Skeletal muscle satellite cell (primary cell): Measurements from ENCODE around the gene GABARAPL2.

ENCODE experiments used
- H3K27me3 ChIP-seq: 2 replicates; pipeline ENCODE4 v1.7.0; 2013; ENCODE audit warnings: low read length; ENCODE audit not compliant: control insufficient read depth, insufficient read depth
- H3K36me3 ChIP-seq: 2 replicates; pipeline ENCODE4 v1.7.0; 2013; ENCODE audit warnings: mild to moderate bottlenecking, control low read depth, low read length; ENCODE audit not compliant: insufficient read depth
- H3K4me1 ChIP-seq: 2 replicates; pipeline ENCODE4 v1.7.0; 2013; ENCODE audit warnings: low read length; ENCODE audit not compliant: control insufficient read depth, insufficient read depth
- H3K4me2 ChIP-seq: 2 replicates; pipeline ENCODE4 v1.7.0; 2013; ENCODE audit warnings: mild to moderate bottlenecking, low read length
- H3K4me3 ChIP-seq: 2 replicates; pipeline ENCODE4 v1.7.0; 2013; ENCODE audit warnings: low read length
- H3K9ac ChIP-seq: 2 replicates; pipeline ENCODE4 v1.7.0; 2013; ENCODE audit warnings: mild to moderate bottlenecking, low read depth, low read length, moderate library complexity
- H3K9me3 ChIP-seq: replicated peaks from 2 replicates; pipeline ENCODE4 v1.7.0; 2013; ENCODE audit warnings: mild to moderate bottlenecking, control low read depth, low read length

The GABARAPL2 gene

DNA sequence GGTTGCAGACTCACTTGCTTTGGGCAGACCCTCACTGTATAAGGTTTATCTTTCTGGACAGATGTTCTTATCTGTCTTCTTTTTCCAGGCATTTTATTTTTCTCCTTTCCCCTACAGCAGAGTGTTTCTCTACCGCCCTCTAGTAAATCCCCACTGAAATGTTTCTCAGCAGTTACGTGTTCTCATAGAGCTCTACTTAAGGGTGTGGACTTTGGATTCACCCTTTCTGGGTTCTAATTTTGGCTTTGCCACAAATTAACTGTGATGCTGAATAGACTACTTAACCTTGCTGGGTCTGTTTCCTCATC, 54.9 kb downstream of the GABARAPL2 start:
- Histone ChIP-seq H3K9ac (no peak overlapping the region), H3K9me3 (no peaks in the 10 kb centered on the region), H3K4me3 (no peak overlapping the region), H3K4me2 (peak overlapping the region; percentile 55), H3K4me1 (peaks cover 14% of the 10 kb centered on the region), H3K27me3 (no peaks in the 10 kb centered on the region), H3K36me3 (peaks cover 39% of the 10 kb centered on the region)

DNA sequence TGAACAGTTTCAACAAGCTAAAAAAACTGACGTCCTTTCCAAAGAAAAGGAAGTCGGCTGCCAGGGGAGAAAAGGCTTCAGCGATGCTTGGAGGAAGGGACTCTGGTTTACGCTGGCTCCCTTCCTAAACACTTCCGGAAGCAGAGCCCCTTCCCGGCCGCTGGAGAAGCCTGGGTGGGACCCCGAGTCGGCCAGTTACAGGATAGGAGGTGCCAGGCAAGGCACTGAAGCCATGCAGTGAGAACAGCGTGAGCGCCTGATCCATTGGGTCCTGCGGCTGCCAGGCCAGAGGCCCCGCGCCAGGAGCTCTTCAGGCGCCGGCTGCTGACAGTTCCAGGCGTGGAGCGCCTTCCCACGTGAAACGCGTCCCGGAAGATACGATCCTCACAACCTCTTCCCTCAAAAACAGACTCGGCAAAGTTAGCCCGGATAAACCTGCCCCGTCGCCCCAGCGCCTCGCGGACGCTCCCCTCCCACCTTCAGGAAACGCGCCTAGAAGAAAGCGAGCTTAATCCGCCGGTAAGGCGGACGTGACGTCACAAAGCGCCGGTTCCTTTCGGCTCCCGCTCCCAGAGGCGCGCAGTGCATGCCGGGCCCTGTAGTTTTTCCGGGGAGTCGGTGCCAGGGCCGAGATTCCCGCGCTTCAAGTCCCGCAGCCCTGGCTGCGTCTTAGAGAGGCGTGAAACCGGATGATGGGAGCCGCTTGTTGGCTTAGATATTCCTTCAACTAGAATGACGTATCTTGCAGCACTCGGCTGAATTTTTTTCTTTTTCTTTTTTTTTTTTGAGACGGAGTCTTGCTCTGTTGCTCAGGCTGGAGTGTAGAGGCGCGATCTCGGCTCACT, 56.8 kb downstream of the GABARAPL2 start, which contains the start of gene ADAT1:
ADAT1 (minus strand) TSS at position 521 of the 845 bp plus-strand sequence. CDS start 2,482 bp downstream, outside the sequence.
- no peaks in the 10 kb centered on the region for H3K9me3 ChIP-seq
- peaks cover 14% of the 10 kb centered on the region for H3K4me1 ChIP-seq
- H3K4me3 ChIP-seq: peak within 1 kb of the TSS; percentile 80
- peaks cover 40% of the 10 kb centered on the region for H3K36me3 ChIP-seq
- peak within 1 kb of the TSS; percentile 89 for H3K9ac ChIP-seq
- no peaks in the 10 kb centered on the region for H3K27me3 ChIP-seq
- peak within 1 kb of the TSS; percentile 97 for H3K4me2 ChIP-seq

DNA sequence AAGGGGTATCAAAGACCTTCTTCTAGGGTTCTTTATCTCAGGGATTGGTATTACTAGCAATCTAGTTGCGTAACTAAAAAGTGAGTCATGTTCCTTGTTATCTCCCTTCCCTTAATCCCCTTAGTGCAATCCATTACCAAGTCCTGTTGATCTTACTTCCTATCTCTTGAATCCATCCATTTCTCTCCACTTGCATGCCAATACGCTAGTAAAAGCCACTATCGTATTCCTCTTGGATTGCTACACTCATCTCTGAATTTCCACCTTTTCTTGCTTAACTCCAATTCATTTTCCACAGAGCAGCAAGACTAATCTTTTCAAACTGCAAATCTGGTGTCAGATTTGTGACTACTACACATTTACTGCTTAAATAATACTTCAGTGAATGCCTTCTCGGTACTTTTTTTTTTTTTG, 58.7 kb downstream of the GABARAPL2 start:
- H3K9me3 ChIP-seq: no peaks in the 10 kb centered on the region
- H3K4me3 ChIP-seq: no peak overlapping the region
- H3K4me2 ChIP-seq: no peak overlapping the region
- H3K4me1 ChIP-seq: peaks cover 14% of the 10 kb centered on the region
- H3K36me3 ChIP-seq: peaks cover 46% of the 10 kb centered on the region
- no peak overlapping the region for H3K9ac ChIP-seq
- H3K27me3 ChIP-seq: no peaks in the 10 kb centered on the region

DNA sequence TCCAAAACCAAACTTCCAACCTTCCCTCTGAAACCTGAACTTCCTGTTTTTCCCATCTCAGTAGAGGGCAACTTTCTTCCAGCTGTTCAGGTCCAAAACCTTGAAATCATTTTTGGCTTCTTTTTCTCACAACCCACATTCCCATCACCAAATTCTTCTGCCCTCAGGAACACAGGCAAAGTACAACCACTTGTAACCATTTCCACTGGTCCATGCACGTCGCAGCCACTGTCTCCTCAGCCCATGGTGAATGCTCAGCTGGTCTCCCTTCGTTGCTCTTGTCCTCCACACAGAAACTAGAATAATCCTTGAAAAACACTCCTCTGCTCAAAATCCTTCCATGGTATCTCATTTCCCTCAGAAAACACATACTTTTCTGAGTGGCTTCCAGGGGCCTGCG, 60.6 kb downstream of the GABARAPL2 start:
- Histone ChIP-seq H3K4me3 (no peak overlapping the region), H3K4me2 (no peak overlapping the region), H3K9me3 (no peaks in the 10 kb centered on the region), H3K9ac (no peak overlapping the region), H3K27me3 (no peaks in the 10 kb centered on the region), H3K4me1 (peaks cover 9% of the 10 kb centered on the region), H3K36me3 (peaks cover 56% of the 10 kb centered on the region)
